H1 (cell line): Measurements from ENCODE around the gene CALHM3.

Source experiments
- CBX8 ChIP-seq: fragments of 300-800, 300-1000 bp; sonication (generic); IDR thresholded peaks from 2 replicates; pipeline ENCODE4 v1.7.1; 2016; ENCODE audit warnings: low read depth, low read length, borderline replicate concordance
- CEBPB ChIP-seq: IDR thresholded peaks from 2 replicates; pipeline ENCODE4 v1.6.1; 2012; ENCODE audit warnings: low read depth, low read length
- CTBP2 ChIP-seq: IDR thresholded peaks from 2 replicates; pipeline ENCODE4 v1.7.0; 2011; ENCODE audit warnings: borderline replicate concordance, mild to moderate bottlenecking, moderate library complexity, mixed read lengths, low read length; ENCODE audit not compliant: insufficient read depth, insufficient read length
- EZH2 ChIP-seq: fragments of 200-600 bp; sonication (generic); IDR thresholded peaks from 2 replicates; pipeline ENCODE4 v1.7.1; 2012; ENCODE audit warnings: low read depth, mild to moderate bottlenecking, moderate library complexity, low read length, inconsistent platforms; ENCODE audit not compliant: severe bottlenecking
- GABPA ChIP-seq: IDR thresholded peaks from 2 replicates; pipeline ENCODE4 v1.6.1; 2011; ENCODE audit warnings: mild to moderate bottlenecking, low read length, moderate library complexity, borderline replicate concordance; ENCODE audit not compliant: insufficient read depth
- KDM1A ChIP-seq: fragments of 200-600, 300-600 bp; sonication (generic); IDR thresholded peaks from 2 replicates; pipeline ENCODE4 v1.7.1; 2016; ENCODE audit warnings: mild to moderate bottlenecking, low read length, borderline replicate concordance
- POLR2AphosphoS5 ChIP-seq: IDR thresholded peaks from 2 replicates; pipeline ENCODE4 v1.6.1; 2011; ENCODE audit warnings: low read depth, low read length
- POU5F1 ChIP-seq: IDR thresholded peaks from 2 replicates; pipeline ENCODE4 v1.6.1; 2011; ENCODE audit warnings: low read depth, mild to moderate bottlenecking, low read length, moderate library complexity
- SIRT6 ChIP-seq: IDR thresholded peaks from one replicate; pipeline ENCODE4 v1.7.1; 2012; ENCODE audit warnings: low read length, inconsistent platforms
- SP4 ChIP-seq: IDR thresholded peaks from 2 replicates; pipeline ENCODE4 v1.6.1; 2012; ENCODE audit warnings: low read length, inconsistent platforms
- TF ChIP-seq, protein P1 (sequence below), 3 experiments: IDR thresholded peaks; 1 replicate in 2 of 3; 2 replicates in 1 of 3; pipeline versions ENCODE4 v1.5.1 to v1.6.1; 2011; ENCODE audit warnings: low read length in 3 of 3, mild to moderate bottlenecking in 3 of 3, inconsistent platforms in 2 of 3, low read depth in 1 of 3, moderate library complexity in 1 of 3; ENCODE audit not compliant: insufficient read depth in 1 of 3; ENCODE audit errors: control extremely low read depth in 1 of 3
- TF ChIP-seq, protein P2 (sequence below): IDR thresholded peaks from 2 replicates; pipeline ENCODE4 v1.6.1; 2012; ENCODE audit warnings: low read length, inconsistent platforms
- TF ChIP-seq, protein P3 (sequence below): IDR thresholded peaks from 2 replicates; pipeline ENCODE4 v1.6.1; 2011; ENCODE audit warnings: low read length, improper control_type of control experiment
- TF ChIP-seq, protein P4 (sequence below): IDR thresholded peaks from 2 replicates; pipeline ENCODE4 v1.6.1; 2011; ENCODE audit warnings: low read depth, mild to moderate bottlenecking, low read length; ENCODE audit not compliant: insufficient read depth

DNA sequence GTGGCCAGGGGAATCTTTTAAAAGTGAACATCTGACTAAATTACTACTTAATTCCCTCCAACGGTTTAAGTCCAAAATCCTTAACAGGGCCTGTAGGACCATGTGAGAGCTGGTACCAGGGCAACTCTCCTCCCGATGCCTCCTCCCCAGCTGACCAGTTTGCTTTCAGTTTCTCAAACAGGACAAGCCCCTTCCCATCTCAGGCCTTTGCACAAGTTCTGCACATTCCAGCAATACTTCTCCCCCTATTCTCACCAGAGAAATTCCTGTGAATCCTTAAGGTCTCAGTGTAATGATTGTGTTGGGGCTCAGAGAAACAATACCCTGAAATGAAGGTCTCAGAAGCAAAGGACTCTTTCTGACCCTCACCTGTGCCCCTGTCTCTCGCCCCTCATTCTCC, 12.3 kb downstream of the CALHM3 start:
- TF ChIP-seq, protein P1, sequence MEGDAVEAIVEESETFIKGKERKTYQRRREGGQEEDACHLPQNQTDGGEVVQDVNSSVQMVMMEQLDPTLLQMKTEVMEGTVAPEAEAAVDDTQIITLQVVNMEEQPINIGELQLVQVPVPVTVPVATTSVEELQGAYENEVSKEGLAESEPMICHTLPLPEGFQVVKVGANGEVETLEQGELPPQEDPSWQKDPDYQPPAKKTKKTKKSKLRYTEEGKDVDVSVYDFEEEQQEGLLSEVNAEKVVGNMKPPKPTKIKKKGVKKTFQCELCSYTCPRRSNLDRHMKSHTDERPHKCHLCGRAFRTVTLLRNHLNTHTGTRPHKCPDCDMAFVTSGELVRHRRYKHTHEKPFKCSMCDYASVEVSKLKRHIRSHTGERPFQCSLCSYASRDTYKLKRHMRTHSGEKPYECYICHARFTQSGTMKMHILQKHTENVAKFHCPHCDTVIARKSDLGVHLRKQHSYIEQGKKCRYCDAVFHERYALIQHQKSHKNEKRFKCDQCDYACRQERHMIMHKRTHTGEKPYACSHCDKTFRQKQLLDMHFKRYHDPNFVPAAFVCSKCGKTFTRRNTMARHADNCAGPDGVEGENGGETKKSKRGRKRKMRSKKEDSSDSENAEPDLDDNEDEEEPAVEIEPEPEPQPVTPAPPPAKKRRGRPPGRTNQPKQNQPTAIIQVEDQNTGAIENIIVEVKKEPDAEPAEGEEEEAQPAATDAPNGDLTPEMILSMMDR (IDR thresholded peaks at IDR 0.05; ENCODE audit: control extremely low read depth in 1 of 3, insufficient read depth in 1 of 3, low read depth in 1 of 3, low read length in 3 of 3) = no peak
- TF ChIP-seq CBX8 (no peak), POLR2AphosphoS5 (no peak), SP4 (no peak), EZH2 (no peak), GABPA (no peak), CEBPB (no peak), POU5F1 (no peak), CTBP2 (no peak), SIRT6 (no peak), KDM1A (no peak)
- TF ChIP-seq, protein P2, sequence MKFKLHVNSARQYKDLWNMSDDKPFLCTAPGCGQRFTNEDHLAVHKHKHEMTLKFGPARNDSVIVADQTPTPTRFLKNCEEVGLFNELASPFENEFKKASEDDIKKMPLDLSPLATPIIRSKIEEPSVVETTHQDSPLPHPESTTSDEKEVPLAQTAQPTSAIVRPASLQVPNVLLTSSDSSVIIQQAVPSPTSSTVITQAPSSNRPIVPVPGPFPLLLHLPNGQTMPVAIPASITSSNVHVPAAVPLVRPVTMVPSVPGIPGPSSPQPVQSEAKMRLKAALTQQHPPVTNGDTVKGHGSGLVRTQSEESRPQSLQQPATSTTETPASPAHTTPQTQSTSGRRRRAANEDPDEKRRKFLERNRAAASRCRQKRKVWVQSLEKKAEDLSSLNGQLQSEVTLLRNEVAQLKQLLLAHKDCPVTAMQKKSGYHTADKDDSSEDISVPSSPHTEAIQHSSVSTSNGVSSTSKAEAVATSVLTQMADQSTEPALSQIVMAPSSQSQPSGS = no peak
- TF ChIP-seq, protein P3, sequence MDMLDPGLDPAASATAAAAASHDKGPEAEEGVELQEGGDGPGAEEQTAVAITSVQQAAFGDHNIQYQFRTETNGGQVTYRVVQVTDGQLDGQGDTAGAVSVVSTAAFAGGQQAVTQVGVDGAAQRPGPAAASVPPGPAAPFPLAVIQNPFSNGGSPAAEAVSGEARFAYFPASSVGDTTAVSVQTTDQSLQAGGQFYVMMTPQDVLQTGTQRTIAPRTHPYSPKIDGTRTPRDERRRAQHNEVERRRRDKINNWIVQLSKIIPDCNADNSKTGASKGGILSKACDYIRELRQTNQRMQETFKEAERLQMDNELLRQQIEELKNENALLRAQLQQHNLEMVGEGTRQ = no peak
- TF ChIP-seq, protein P4, sequence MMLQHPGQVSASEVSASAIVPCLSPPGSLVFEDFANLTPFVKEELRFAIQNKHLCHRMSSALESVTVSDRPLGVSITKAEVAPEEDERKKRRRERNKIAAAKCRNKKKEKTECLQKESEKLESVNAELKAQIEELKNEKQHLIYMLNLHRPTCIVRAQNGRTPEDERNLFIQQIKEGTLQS = no peak
